Inferior parietal cortex (tissue), 1 donor: Measurements from ENCODE around the gene ART4.
A peak's percentile ranks its signal among the peaks of the same experiment; 100 is the strongest.

ENCODE experiments used
- DNase-seq: peaks from one replicate; pipeline ENCODE4 v3.0.0-alpha.2; 2016; ENCODE audit errors: extremely low spot score

ART4 gene

GRCh38 chr12:14810953-14811483, 32.3 kb downstream of the ART4 start:
- DNase-seq = no peak

DNA sequence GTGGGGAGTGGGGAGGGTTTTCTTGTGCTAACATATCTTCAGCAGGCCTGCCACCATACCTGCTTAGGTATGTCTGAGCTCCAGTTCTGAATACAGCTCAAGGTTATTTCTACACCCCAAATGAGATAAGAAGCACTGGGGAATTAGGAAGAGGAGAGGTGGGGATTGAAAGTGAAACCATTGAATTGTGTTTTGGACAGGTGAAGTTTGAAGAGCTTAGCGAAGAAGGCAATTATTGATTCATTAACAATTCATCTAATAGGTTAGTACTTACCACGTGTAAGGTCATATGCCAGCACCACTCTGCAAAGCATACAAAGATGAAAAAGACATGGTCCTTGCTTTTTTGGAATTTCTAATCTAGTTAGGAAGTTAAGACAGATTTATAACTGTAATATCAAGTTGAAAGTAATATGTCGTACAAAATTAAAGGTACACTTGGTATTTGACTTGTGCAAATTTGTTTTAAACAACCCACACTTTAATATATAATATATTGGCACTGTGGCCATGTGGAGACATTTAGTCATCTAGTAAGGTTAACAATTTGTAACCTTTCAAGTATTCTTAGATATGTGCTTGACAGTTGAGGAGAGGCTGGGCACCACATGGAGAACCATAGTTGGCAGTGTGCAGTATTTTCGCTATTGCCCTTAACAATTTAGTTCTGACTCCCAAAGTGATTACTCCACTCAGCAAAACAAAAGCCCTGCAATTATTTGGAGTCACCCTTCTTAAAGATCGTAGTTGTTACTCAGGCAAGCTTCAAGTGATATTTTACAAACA, 33.0 kb downstream of the ART4 start:
- DNase-seq = no peak

DNA sequence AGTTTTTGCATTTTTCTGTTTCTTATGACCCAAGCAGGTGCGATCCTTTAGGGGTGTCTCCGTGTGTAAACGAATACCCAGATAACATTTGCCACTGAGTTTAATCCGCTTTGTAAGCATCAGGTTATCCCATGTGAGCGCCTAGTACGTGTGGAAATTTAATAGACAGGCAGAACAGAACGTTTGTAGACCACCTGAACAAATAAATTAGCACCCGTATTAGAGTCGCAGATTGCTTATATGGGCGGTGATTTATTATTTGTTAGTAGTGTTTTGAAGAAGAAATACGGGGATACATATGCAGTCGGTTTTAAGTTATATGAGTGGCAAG, 39.5 kb downstream of the ART4 start:
- DNase-seq = no peak

- DNase-seq = peak; percentile 99
Observed at GRCh38 chr12:14803011-14803829, 40.1 kb downstream of the ART4 start, which contains the start of the genes C12orf60 and WBP11. TSS of gene C12orf60 (plus strand) at chr12:14803670. CDS start at chr12:14822936, 19,266 bp downstream. TSS of gene WBP11 (minus strand) at chr12:14803478. CDS start at chr12:14801383, 2,095 bp downstream.

DNA sequence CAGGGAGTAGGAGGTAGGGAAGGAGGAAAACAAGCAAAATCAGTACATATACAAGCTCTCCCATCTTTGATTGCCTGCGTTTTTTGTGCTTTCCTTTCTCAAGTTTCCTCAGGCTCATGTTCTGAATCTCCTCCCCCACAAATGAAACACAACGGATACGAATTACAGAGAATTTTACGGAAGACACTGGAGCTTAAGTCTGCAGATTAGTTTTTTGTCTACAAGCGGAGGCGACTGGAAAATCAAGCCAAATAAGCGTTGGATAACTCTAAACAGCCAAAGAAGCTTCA, 40.7 kb downstream of the ART4 start:
- no peak for DNase-seq

DNA sequence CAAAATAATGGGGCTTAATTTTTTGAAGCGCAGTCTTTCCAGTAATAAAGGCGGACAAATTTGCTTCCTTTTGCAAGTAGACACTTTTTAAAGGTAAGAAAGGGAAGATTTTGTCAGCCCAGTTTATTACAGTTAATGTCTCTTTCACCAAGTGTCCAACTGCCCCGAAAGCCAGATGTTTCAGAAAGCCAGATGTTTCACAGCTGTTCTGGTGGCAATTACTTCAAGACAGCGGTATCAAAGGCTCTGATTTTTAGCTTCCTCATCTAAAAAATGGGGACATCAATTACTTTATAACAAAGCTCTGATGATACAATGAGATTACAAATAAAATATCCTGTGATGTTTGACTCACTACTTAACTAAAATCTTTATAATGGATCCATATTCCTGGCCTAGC, 41.1 kb downstream of the ART4 start:
- no peak for DNase-seq

DNA sequence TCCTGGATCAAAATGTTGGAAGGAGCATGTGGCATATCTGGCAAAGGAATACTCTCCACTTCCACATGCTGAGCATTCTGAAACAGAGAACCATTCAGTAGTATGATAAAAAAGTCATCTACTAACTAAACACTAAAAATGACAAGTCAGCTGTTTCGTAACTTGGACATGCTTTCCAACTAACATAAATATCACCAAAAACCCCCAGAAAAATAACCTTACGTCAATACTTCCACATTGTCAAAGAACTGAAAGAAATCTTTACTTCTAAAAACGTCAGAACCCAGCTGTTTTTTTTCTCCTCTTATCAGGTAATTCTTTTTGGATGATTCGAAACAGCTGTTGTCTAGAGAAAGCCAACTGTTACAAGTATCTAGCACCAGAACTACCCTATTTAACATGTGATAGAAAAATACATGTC, 48.3 kb downstream of the ART4 start:
- no peak for DNase-seq

DNA sequence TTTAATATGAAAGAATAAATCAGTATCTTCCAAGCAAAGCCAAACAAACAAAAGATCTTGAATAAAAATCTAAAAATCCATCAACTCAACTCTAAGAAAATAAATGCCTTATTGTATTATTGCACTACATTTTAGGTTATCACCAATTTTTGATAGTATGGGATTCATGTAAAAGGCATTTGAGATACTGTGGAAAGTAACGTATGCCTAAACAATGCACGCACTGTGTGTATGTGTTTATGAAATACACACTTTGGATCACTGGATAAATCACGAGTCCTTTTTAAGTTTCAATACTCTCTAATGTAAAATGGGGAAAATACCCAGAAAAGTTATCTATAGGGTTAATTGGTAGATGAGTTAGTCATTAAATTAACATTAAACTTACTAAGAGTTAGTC, 57.8 kb downstream of the ART4 start:
- DNase-seq = no peak

GRCh38 chr12:14784471-14784870, 58.9 kb downstream of the ART4 start:
- no peak for DNase-seq

DNA sequence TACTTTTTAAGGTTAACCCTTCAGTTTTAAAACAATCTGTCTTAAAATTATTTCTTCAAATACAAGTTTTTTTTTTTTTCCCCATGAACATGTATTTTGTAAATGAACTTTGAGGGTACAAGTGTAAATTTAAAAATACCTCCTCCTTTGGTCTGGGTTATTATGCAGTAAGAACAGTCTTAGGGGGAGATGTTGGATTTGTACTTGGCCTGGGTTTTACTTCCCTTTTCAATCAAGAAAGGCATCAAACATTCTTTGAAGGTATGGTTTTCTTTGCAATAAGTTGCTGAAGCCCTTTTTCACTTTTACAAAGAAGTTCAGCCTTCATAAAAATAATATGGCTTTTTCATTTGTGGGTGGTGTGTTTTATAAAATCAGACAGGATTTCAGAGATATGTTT, 60.6 kb downstream of the ART4 start:
- no peak for DNase-seq

DNA sequence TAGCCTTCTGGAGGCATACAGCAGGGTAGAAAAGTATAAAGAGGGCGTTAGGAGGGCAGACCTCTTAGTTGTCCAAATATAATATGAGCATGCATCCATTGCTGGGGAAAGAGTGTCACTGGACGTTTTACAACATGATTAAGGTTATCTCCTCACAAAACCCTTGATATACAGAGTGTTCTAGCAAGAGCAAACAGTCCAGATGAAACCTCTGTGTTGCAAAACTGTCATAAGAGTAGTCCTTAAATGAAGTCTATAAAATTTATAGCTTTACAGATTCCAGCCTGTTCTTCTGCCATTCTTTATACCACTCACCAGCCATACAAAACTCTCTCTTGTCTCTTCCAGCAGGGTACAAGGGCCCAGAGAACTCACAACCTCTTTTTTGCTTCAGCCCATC, 61.8 kb downstream of the ART4 start:
- no peak for DNase-seq

DNA sequence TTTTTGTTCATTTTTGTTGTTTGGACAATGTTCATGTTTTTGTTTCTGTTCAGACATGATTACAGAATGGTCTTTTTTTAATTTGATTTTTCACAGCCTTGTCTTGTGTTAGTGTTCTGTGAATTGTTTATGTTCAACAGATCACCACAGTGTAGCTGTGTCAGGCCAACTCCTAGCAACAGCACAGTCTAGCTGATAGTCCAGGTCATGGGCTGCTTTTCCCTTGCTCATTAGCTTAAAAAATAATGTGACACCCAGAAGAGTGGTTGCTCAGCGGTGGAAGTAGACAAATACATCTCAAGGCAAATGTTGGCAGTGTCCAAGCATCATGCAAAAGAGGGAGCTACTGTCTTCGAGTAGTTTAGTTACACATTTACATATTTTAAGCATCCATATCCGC, 62.5 kb downstream of the ART4 start:
- no peak for DNase-seq

DNA sequence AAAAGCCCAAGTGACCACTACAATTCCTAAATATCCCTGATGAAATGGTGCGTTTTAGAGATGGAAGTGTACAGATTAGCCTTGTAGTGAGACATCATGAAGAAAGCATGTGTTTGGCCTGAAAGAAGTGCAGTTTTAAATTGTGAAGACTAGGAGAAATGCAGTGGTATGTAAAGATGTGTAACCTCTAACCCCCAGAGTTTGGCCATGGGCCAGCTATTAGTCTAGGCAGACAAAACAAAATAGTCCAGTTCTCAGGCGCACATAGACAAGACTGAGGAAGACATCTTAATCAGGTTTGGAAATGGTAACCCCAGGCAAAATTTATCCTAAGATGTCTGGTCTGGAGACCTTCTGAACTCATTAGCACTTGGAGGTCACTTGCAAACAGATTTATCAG, 63.5 kb downstream of the ART4 start:
- no peak for DNase-seq

DNA sequence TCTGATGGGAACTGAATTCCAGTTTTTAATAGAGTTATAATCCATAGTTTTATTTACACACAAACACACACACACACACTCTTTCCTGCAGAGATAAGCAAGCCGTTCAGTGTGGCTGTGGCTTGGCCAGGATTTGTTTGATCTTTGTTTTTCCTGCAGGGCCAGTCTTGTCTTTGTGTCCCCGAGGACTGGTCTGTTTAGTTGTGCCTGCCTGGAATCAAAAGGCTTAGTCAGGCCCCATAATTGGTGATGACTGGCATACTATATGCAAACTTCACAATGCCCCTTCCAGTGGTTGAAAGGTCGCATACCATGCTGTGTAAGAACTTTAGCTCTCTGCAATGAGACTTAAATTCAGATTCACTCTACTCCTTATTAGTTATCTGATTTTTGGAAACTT, 66.1 kb downstream of the ART4 start:
- no peak for DNase-seq

DNA sequence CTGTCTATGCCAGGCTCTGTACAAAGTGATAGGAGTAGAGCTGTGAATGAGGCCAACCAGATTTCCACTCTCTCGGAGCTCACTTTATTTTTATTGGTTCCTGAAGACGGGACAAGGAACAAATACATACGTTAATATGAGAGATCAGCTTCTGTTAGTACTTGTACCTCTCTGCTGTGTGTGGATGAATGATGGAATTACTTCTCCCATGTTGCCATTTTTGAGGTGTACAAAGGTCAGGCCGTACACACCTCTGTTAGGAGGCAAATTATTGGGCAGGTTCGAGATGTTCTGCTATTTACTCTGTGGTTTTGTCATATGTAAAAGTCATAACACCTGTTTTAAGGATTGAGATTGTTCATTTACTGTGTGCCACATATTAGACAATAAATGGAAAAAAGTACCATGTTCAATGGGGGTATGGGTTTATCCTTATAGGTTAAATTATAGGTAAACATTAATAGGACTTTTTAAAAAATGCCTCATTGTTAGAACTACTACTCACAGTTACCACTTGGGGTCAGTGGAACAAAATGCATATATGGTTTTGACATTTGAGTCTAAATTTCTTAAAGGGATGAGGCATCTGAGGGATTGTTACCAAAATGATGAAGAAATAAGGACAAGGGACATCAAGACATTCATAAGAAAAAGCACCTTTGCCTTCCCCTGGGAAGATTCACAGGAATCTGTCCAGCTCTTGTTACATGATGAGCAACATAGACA, 66.9 kb downstream of the ART4 start:
- DNase-seq = no peak

- DNase-seq = no peak
Observed at GRCh38 chr12:14775636-14775980, 67.7 kb downstream of the ART4 start.
